ENCODE data around the gene MRPS12. TPM values are rescaled to one million over a fixed set of nuclear protein-coding genes. Genes with fewer than 3 reads are reported as not detected.
"Not testable (repeated sequence)": the region's sequence is repeated elsewhere in the genome, so short reads cannot be mapped to it uniquely, and the experiment has no call there.

MRPS12 gene
- total RNA-seq, 4 donors from 2014 or later, result 27.2 to 74.6 (median 44.2) TPM

GRCh38 chr19:38958301-38958700, 27.6 kb downstream of the MRPS12 start:
- H3K9me3 ChIP-seq, result no peaks in the 10 kb centered on the region
- DNase-seq, result no peak
- TF ChIP-seq POLR2A (IDR thresholded peaks at IDR 0.05) (no peak), CTCF (IDR thresholded peaks at IDR 0.05) (no peak)
- intact Hi-C loops (cut with DNase I), result no loop called here
- no peak overlapping the region for H3K4me3 ChIP-seq
- 79 to 91% methylated on average over 2 of the region's 2 CpGs for WGBS, 2 donors
- H3K36me3 ChIP-seq, result peaks cover 0 to 9% (median 0%) of the 10 kb centered on the region in 3 donors
- no peak overlapping the region for H3K27ac ChIP-seq
- H3K27me3 ChIP-seq, result no peaks in the 10 kb centered on the region
- H3K4me1 ChIP-seq, result peaks cover 0 to 13% (median 0%) of the 10 kb centered on the region in 3 donors

- WGBS, 2 donors, result 73 to 78% methylated on average over 5 of the region's 5 CpGs
- intact Hi-C loops (cut with DNase I), result loop anchor here (10.0 kb wide), 1 partner anchor 365 kb away; the partner anchor contains the start of gene LRFN1
Measured at GRCh38 chr19:38959618-38960017, 28.9 kb downstream of the MRPS12 start.

GRCh38 chr19:38964738-38965137, 34.0 kb downstream of the MRPS12 start:
- Histone ChIP-seq H3K27me3 (no peaks in the 10 kb centered on the region), H3K4me3 (no peak overlapping the region), H3K27ac (no peak overlapping the region), H3K36me3 (peaks cover 0 to 9% (median 0%) of the 10 kb centered on the region in 3 donors), H3K4me1 (peaks cover 0 to 13% (median 0%) of the 10 kb centered on the region in 3 donors), H3K9me3 (no peaks in the 10 kb centered on the region)
- WGBS, 2 donors, result 78 to 92% methylated on average over 2 of the region's 2 CpGs
- TF ChIP-seq CTCF (IDR thresholded peaks at IDR 0.05), result no peak
- no peak for TF ChIP-seq POLR2A (IDR thresholded peaks at IDR 0.05)
- intact Hi-C loops (cut with DNase I), result loop anchor here (10.0 kb wide), 1 partner anchor 360 kb away; the partner anchor contains the start of gene LRFN1
- DNase-seq, result no peak

More at GRCh38 chr19:38959618-38960017, 28.9 kb downstream of the MRPS12 start:
- Histone ChIP-seq H3K27me3 (no peaks in the 10 kb centered on the region), H3K9me3 (no peaks in the 10 kb centered on the region), H3K27ac (no peak overlapping the region), H3K4me1 (peaks cover 0 to 13% (median 0%) of the 10 kb centered on the region in 3 donors), H3K36me3 (peaks cover 0 to 9% (median 0%) of the 10 kb centered on the region in 3 donors), H3K4me3 (no peak overlapping the region)
- TF ChIP-seq CTCF (IDR thresholded peaks at IDR 0.05), result no peak
- TF ChIP-seq POLR2A (IDR thresholded peaks at IDR 0.05), result no peak
- DNase-seq, result no peak

- H3K27ac ChIP-seq, result not testable (repeated sequence)
- WGBS, 2 donors, result 93 to 100% methylated on average over 4 to 5 of the region's 5 CpGs
- intact Hi-C loops (cut with DNase I), result loop anchor here (10.0 kb wide), 1 partner anchor 359 kb away; the partner anchor contains the start of gene LRFN1
Measured at GRCh38 chr19:38966149-38966548, 35.4 kb downstream of the MRPS12 start.

GRCh38 chr19:38970664-38971532, 40.2 kb downstream of the MRPS12 start:
- Histone ChIP-seq H3K4me1 (peaks cover 4 to 20% (median 4%) of the 10 kb centered on the region in 3 donors), H3K27me3 (peaks cover 0 to 9% (median 0%) of the 10 kb centered on the region in 4 donors), H3K27ac (no peak overlapping the region), H3K9me3 (no peaks in the 10 kb centered on the region), H3K36me3 (peaks cover 0 to 5% (median 0%) of the 10 kb centered on the region in 3 donors), H3K4me3 (no peak overlapping the region)
- TF ChIP-seq POLR2A (IDR thresholded peaks at IDR 0.05) (no peak), CTCF (IDR thresholded peaks at IDR 0.05) (no peak)
- no peak for DNase-seq
- intact Hi-C loops (cut with DNase I), result no loop called here
- 72 to 76% methylated on average over 12 of the region's 12 CpGs for WGBS, 2 donors

More at GRCh38 chr19:38966149-38966548, 35.4 kb downstream of the MRPS12 start:
- not testable (repeated sequence) for H3K4me3 ChIP-seq, H3K9me3 ChIP-seq, H3K36me3 ChIP-seq, DNase-seq, H3K27me3 ChIP-seq
- H3K4me1 ChIP-seq, result peaks cover 0 to 13% (median 2%) of the 10 kb centered on the region in 3 donors

Data from esophagus squamous epithelium (tissue), 5 donors.